Nephron (organoid): ENCODE data around the gene HSD17B4.
"Not testable (repeated sequence)": the region's sequence is repeated elsewhere in the genome, so short reads cannot be mapped to it uniquely, and the experiment has no call there.

Source experiments
- H3K27ac Mint-ChIP-seq, 3 experiments: 2 replicates each; pipeline ENCODE4 v1.8.0; 2020; ENCODE audit warnings: mixed read lengths in 3 of 3, mild to moderate bottlenecking in 2 of 3, moderate library complexity in 1 of 3
- H3K27me3 Mint-ChIP-seq: 2 replicates; pipeline ENCODE4 v1.8.0; 2021; ENCODE audit warnings: low read depth, mild to moderate bottlenecking, moderate library complexity, mixed read lengths
- H3K36me3 Mint-ChIP-seq: 2 replicates; pipeline ENCODE4 v1.8.0; 2020; ENCODE audit warnings: low read depth, mixed read lengths
- H3K4me1 Mint-ChIP-seq: 2 replicates; pipeline ENCODE4 v1.8.0; 2020; ENCODE audit warnings: mixed read lengths
- H3K4me3 Mint-ChIP-seq, 3 experiments: 2 replicates each; pipeline ENCODE4 v1.8.0; 2020; ENCODE audit warnings: mild to moderate bottlenecking in 3 of 3, mixed read lengths in 3 of 3, moderate library complexity in 2 of 3
- H3K9me3 Mint-ChIP-seq: 2 replicates; pipeline ENCODE4 v1.8.0; 2020; ENCODE audit warnings: mixed read lengths
- CTCF ChIP-seq, 3 experiments: fragments of 200-600 bp; sonication (generic); IDR thresholded peaks; one replicate each; pipeline ENCODE4 v1.5.0; 2021; ENCODE audit warnings: antibody characterized with exemption in 3 of 3; ENCODE audit not compliant: unreplicated experiment in 3 of 3

The HSD17B4 gene

GRCh38 chr5:119501671-119502179 lies 49.4 kb downstream of the HSD17B4 start:
- H3K27me3 Mint-ChIP-seq: no peaks in the 10 kb centered on the region
- H3K36me3 Mint-ChIP-seq: peaks cover 74% of the 10 kb centered on the region
- no peak overlapping the region for H3K4me3 Mint-ChIP-seq
- peaks cover 29% of the 10 kb centered on the region for H3K9me3 Mint-ChIP-seq
- TF ChIP-seq CTCF (IDR thresholded peaks at IDR 0.05; ENCODE audit: unreplicated experiment in 3 of 3): no peak
- H3K4me1 Mint-ChIP-seq: no peaks in the 10 kb centered on the region
- no peak overlapping the region for H3K27ac Mint-ChIP-seq

GRCh38 chr5:119503939-119504338 lies 51.6 kb downstream of the HSD17B4 start:
- not testable (repeated sequence) for H3K4me1 Mint-ChIP-seq, H3K27me3 Mint-ChIP-seq, H3K27ac Mint-ChIP-seq, H3K4me3 Mint-ChIP-seq
- Mint-ChIP-seq H3K9me3 (peaks cover 34% of the 10 kb centered on the region), H3K36me3 (peaks cover 81% of the 10 kb centered on the region)

GRCh38 chr5:119512277-119512676 lies 60.0 kb downstream of the HSD17B4 start:
- Mint-ChIP-seq H3K36me3 (peaks cover 71% of the 10 kb centered on the region), H3K9me3 (peaks cover 11% of the 10 kb centered on the region), H3K27me3 (no peaks in the 10 kb centered on the region), H3K4me1 (no peaks in the 10 kb centered on the region), H3K27ac (no peak overlapping the region), H3K4me3 (no peak overlapping the region)
- no peak for TF ChIP-seq CTCF (IDR thresholded peaks at IDR 0.05; ENCODE audit: unreplicated experiment in 3 of 3)

GRCh38 chr5:119515192-119515591 lies 62.9 kb downstream of the HSD17B4 start:
- Mint-ChIP-seq H3K27me3 (no peaks in the 10 kb centered on the region), H3K9me3 (peaks cover 9% of the 10 kb centered on the region), H3K4me1 (no peaks in the 10 kb centered on the region)

GRCh38 chr5:119517115-119517514 lies 64.8 kb downstream of the HSD17B4 start:
- H3K27ac Mint-ChIP-seq, H3K4me1 Mint-ChIP-seq, H3K27me3 Mint-ChIP-seq, H3K9me3 Mint-ChIP-seq, H3K4me3 Mint-ChIP-seq: not testable (repeated sequence)
- H3K36me3 Mint-ChIP-seq: peaks cover 74% of the 10 kb centered on the region

More at GRCh38 chr5:119515192-119515591, 62.9 kb downstream of the HSD17B4 start:
- Mint-ChIP-seq H3K36me3 (peaks cover 71% of the 10 kb centered on the region), H3K27ac (no peak overlapping the region), H3K4me3 (no peak overlapping the region)
- TF ChIP-seq CTCF (IDR thresholded peaks at IDR 0.05; ENCODE audit: unreplicated experiment in 3 of 3): no peak

- Mint-ChIP-seq H3K4me3 (no peak overlapping the region), H3K4me1 (no peaks in the 10 kb centered on the region), H3K27me3 (no peaks in the 10 kb centered on the region), H3K36me3 (peaks cover 59% of the 10 kb centered on the region), H3K27ac (no peak overlapping the region), H3K9me3 (peaks cover 10% of the 10 kb centered on the region)
- no peak for TF ChIP-seq CTCF (IDR thresholded peaks at IDR 0.05; ENCODE audit: unreplicated experiment in 3 of 3)
Observed at GRCh38 chr5:119521232-119521631, 68.9 kb downstream of the HSD17B4 start.

- Mint-ChIP-seq H3K27me3 (no peaks in the 10 kb centered on the region), H3K4me3 (no peak overlapping the region), H3K4me1 (no peaks in the 10 kb centered on the region), H3K9me3 (peaks cover 10% of the 10 kb centered on the region), H3K27ac (no peak overlapping the region), H3K36me3 (peaks cover 59% of the 10 kb centered on the region)
- no peak for TF ChIP-seq CTCF (IDR thresholded peaks at IDR 0.05; ENCODE audit: unreplicated experiment in 3 of 3)
Observed at GRCh38 chr5:119522841-119523240, 70.5 kb downstream of the HSD17B4 start.
